ENCODE results near the gene UBE2N.
"Not testable (repeated sequence)": the region's sequence is repeated elsewhere in the genome, so short reads cannot be mapped to it uniquely, and the experiment has no call there.

The UBE2N gene

DNA sequence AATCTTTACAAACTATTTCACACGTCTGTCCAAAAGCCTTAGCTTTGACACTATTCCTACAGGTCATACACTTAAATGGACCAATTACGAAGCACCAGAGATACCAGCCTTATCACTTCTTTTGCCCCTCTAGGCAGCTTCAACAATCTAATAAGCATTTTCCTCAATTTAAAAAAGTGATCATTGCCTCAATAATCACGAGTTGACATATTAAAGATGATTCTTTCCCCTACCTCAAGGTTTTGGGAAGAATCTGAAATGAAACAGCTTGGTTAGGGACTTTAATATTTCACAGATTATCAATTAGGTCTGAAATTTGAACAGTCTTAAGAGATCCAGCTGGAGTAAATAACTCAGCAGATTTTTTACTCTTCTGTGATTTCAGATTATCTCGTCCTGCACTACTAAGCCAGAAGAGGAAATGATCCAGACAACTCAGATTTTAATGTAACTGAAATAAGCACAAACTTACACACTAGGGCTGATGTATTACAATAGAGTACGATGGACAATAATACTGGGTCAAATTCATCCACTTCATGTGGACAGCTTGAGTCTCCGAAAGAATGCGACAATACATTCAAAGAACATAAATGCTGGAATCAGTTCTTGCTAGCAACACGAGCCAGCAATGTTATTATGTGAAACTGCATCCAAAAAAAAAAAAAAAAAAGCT, 15.9 kb downstream of the UBE2N start:
- TF ChIP-seq, protein P1, sequence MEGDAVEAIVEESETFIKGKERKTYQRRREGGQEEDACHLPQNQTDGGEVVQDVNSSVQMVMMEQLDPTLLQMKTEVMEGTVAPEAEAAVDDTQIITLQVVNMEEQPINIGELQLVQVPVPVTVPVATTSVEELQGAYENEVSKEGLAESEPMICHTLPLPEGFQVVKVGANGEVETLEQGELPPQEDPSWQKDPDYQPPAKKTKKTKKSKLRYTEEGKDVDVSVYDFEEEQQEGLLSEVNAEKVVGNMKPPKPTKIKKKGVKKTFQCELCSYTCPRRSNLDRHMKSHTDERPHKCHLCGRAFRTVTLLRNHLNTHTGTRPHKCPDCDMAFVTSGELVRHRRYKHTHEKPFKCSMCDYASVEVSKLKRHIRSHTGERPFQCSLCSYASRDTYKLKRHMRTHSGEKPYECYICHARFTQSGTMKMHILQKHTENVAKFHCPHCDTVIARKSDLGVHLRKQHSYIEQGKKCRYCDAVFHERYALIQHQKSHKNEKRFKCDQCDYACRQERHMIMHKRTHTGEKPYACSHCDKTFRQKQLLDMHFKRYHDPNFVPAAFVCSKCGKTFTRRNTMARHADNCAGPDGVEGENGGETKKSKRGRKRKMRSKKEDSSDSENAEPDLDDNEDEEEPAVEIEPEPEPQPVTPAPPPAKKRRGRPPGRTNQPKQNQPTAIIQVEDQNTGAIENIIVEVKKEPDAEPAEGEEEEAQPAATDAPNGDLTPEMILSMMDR (IDR thresholded peaks at IDR 0.05; ENCODE audit: low read length, missing control alignments): no peak
- DNase-seq (ENCODE audit: low read depth): no peak
- no peak overlapping the region for H3K4me3 ChIP-seq (replicated peaks; ENCODE audit: low read depth, low read length)

DNA sequence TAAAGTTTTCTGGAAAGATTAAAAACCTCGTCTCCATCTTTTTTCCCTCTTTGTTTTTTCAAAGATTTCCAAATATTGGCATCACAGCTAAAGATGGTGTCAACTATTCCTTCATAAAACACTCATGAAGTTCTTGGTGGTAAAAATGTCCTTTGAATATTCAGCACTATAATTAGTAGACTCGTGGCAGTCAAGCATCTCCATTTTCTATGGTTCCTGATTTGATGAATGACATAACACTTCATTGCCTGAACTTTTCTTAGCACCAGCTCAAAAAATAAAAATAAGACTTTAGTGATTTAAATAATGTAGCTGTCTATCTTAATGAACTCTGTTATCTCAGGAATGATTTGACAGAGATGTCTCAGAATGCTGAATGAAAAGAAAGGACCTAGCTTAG, 19.7 kb downstream of the UBE2N start:
- TF ChIP-seq, protein P1 (IDR thresholded peaks at IDR 0.05; ENCODE audit: low read length, missing control alignments): no peak
- DNase-seq (ENCODE audit: low read depth): no peak

DNA sequence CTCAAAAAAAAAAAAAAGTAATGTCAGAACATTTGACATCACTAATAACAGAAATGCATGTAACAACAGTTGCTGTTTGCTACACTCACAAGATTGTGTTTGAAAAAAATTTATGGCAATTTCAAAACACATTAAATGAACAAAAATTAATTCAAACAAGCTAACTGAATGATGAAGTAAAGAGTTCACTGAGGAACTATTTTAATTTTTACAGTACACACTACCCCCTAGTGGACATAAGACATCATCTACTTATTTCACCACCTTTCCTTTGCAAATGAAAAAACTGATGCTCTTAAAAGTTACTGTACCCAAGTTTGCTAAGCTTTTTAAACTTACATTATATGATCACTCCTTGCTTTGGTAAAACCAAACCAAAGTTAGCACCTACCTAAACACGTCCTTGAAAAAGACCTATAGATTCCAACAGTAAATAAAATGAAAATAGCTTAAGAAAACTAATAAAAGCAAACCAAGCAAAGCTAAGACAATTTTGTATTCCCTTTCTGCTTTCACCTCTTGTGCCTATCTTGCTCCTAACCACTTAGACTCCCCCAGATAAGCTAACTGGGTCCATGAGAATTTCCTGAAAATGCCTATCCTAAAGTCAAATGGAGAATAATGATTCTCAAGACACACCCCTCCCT, 22.2 kb downstream of the UBE2N start:
- H3K4me3 ChIP-seq (replicated peaks; ENCODE audit: low read depth, low read length): no peak overlapping the region
- peak; percentile 81 for DNase-seq (ENCODE audit: low read depth)
- TF ChIP-seq, protein P1 (IDR thresholded peaks at IDR 0.05; ENCODE audit: low read length, missing control alignments): peak; percentile 53

More for the DNA sequence above, 19.7 kb downstream of the UBE2N start:
- H3K4me3 ChIP-seq (replicated peaks; ENCODE audit: low read depth, low read length): no peak overlapping the region

DNA sequence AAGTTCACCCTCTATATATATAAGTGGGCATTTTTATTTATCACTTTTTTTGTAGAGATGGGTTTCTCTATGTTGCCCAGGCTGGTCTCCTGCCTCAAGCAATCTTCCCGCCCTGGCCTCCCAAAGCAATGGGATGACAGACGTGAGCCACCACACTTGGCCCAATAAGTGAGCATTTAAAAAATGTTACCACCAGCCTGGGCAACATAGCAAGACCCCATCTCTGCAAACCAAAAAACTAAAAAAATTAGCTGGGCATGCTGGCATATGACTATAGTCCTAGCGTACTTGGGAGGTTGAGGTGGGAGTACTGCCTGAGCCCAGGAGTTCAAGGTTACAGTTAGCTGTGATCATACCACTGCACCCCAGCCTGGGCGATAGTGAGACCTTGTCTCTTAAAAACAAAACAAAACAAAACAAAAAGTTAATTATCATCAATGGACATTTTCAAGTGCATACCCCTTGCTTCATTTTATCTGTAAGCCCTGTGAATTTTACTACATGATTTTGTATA, 23.7 kb downstream of the UBE2N start:
- no peak overlapping the region for H3K4me3 ChIP-seq (replicated peaks; ENCODE audit: low read depth, low read length)
- TF ChIP-seq, protein P1 (IDR thresholded peaks at IDR 0.05; ENCODE audit: low read length, missing control alignments): no peak
- DNase-seq (ENCODE audit: low read depth): no peak

DNA sequence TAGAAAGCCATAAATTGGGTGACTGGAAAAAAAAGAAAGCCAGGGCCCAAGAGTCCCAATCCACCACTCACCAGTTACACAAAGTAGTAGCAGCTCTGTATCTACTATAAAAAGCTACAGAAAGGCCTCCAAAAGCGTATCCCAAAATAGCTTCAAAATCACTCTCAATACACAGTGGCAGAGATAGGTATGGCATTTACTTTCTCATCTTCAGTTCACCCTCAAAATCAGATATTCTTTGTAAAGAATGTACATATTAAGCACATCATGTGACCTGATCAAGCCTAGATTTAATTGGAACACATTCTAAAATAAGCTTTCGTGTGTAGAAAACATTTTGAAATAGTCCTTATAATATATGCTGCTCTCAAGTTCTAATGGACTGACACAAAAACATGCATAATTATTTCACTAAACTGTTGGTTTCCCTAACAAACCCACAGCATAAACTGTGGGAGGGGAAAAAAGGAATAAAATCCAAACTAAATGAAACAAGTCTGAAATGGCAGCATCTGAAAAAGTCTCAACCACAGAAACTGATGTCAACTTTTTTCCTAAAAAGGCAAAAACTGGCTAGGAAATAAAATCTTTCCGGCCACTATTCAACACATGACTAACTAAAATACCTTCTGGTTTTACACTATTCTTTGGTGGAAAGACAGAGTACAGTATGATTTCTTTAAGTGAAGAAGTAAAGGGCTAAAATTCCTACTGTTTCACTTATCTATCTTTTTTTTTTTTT, 25.9 kb downstream of the UBE2N start:
- TF ChIP-seq, protein P1 (IDR thresholded peaks at IDR 0.05; ENCODE audit: low read length, missing control alignments): no peak
- no peak overlapping the region for H3K4me3 ChIP-seq (replicated peaks; ENCODE audit: low read depth, low read length)
- DNase-seq (ENCODE audit: low read depth): peak; percentile 58

DNA sequence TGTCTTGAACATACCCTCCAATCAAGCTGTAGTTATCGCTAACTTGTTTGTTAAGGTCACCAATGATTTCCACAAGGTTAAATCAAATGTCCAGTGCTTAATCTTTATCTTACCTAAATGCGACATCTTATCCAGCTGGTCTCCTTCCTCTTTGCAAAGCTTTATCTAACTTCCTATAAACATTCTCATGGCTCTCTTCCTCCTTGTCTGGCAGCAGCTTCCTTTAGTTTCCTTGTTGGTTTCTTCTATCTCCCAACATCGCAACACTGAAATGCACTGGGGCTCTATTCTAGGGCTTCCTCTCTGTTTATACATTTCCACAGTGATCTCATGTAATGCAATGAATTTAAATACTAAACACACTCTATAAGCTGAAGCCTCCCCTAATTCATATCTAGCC, 28.7 kb downstream of the UBE2N start:
- no peak for DNase-seq (ENCODE audit: low read depth)
- H3K4me3 ChIP-seq (replicated peaks; ENCODE audit: low read depth, low read length): no peak overlapping the region
- TF ChIP-seq, protein P1 (IDR thresholded peaks at IDR 0.05; ENCODE audit: low read length, missing control alignments): no peak

DNA sequence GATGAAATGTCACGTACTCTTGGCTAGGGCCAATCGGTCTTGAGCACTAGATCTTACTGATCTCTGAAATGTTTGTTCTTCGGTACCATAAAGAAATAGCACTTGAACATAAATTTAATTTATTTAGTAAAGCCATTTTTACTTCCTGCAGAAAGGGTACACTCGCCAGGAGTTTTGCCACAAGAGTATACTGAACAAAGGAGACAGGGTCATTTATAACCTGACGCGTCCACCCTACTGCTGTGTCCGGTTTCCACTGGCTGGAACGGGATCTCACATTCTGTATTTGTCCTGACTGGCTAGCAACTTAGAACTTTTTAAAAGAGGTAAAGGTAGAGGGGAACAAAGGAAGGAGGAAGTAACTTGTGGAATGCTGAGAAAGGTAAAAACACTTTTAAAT, 29.4 kb downstream of the UBE2N start:
- DNase-seq (ENCODE audit: low read depth); H3K4me3 ChIP-seq (replicated peaks; ENCODE audit: low read depth, low read length): not testable (repeated sequence)

DNA sequence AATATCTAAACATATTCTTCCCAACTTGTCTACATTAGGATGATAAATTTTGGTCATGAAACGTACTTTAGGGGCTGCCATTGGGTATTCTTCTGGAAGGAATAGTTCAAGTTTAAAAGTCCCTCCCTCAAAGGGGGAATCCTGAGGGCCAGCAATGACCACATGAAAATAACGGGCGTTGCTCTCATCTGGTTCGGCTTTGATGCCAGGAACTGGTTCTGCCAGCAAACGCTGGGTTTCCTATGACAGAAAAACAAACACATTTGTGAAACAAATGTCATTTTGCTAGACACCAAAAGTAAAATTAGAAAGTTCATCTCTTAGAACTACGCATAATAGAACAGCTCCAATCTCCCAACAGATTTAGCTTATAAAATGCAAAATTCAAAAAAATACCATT, 30.7 kb downstream of the UBE2N start:
- DNase-seq (ENCODE audit: low read depth): not testable (repeated sequence)

DNA sequence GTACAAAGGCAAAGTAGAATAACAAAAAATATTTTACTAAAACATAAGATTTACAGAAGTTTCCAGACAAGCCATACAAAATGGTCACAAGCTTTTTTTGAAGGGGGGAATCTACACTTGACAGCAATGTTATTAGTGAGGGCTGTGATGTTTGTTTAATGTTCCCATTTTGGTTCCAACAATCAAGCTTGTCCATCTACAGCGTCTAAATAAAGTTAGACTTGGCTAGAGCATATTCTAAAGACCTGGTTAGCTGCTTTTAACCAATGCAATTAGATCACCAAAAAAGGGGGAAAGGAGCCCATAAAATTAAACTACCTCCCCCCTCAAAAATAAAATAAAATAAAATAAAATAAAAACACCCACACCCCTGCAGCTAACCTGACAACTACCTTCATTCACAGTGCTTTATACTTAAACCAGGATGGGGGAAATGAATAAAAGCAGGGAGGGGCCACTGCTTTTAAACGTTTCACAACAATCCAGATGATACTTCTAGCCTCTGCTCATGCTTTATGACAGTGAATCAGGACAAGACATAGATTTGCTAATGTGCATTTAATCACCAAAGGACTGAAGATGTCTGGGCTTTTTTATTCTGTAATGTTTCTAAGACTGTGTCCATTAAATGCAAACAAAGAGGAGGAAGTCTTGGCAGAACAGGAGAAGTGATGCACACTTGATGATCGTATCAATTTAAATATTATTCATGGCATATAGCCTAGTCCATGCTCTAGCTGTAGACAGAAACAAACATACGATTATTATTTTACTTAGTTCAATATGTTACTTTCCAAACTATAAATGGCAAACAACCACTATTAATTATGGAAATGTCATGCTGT, 32.2 kb downstream of the UBE2N start:
- not testable (repeated sequence) for DNase-seq (ENCODE audit: low read depth); H3K4me3 ChIP-seq (replicated peaks; ENCODE audit: low read depth, low read length)

More for the DNA sequence above, 30.7 kb downstream of the UBE2N start:
- not testable (repeated sequence) for H3K4me3 ChIP-seq (replicated peaks; ENCODE audit: low read depth, low read length)

All from fibroblast of pulmonary artery (primary cell).